ENCODE data around the gene DUSP7.

DNA sequence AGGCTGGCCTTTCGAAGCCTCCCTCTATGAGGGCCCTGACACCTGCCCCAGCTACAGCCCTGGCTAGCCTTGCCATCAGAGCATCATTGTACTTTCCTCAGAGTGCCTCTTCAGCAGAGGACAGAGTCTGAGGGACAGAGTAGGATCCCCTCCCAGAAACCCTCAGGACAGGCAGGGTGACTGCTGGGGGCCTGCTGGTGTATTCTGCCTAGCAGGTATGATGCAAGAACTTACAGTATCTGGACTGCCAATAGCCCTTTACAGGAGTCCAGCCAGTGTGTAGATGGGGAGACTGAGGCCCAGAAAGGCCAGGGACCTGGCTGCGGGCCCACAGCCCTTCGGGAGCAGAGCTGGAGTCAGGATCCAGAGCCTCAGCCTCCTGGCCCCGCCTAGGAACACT is 19.1 kb downstream of the DUSP7 start:
- TF ChIP-seq, protein P1, sequence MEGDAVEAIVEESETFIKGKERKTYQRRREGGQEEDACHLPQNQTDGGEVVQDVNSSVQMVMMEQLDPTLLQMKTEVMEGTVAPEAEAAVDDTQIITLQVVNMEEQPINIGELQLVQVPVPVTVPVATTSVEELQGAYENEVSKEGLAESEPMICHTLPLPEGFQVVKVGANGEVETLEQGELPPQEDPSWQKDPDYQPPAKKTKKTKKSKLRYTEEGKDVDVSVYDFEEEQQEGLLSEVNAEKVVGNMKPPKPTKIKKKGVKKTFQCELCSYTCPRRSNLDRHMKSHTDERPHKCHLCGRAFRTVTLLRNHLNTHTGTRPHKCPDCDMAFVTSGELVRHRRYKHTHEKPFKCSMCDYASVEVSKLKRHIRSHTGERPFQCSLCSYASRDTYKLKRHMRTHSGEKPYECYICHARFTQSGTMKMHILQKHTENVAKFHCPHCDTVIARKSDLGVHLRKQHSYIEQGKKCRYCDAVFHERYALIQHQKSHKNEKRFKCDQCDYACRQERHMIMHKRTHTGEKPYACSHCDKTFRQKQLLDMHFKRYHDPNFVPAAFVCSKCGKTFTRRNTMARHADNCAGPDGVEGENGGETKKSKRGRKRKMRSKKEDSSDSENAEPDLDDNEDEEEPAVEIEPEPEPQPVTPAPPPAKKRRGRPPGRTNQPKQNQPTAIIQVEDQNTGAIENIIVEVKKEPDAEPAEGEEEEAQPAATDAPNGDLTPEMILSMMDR (IDR thresholded peaks at IDR 0.05 in 2 of 3, conservative IDR thresholded peaks at IDR 0.05 in 1 of 3; ENCODE audit: borderline replicate concordance in 1 of 3, insufficient read depth in 1 of 3, low read depth in 2 of 3, low read length in 2 of 3): no peak
- TF ChIP-seq YY1 (IDR thresholded peaks at IDR 0.05; ENCODE audit: extremely low read depth, insufficient replicate concordance, low read depth, low read length) (no peak), POLR2A (IDR thresholded peaks at IDR 0.05; ENCODE audit: borderline replicate concordance, extremely low read depth, insufficient read depth, insufficient read length) (no peak), POLR2AphosphoS5 (IDR thresholded peaks at IDR 0.05; ENCODE audit: low read depth, low read length) (no peak), EZH2 (IDR thresholded peaks at IDR 0.05) (no peak)
- TF ChIP-seq, protein P2, sequence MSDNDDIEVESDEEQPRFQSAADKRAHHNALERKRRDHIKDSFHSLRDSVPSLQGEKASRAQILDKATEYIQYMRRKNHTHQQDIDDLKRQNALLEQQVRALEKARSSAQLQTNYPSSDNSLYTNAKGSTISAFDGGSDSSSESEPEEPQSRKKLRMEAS (IDR thresholded peaks at IDR 0.05): no peak

Measured in HCT116 (cell line).